Measurements from ENCODE around the gene SEL1L2.

Gene SEL1L2

DNA sequence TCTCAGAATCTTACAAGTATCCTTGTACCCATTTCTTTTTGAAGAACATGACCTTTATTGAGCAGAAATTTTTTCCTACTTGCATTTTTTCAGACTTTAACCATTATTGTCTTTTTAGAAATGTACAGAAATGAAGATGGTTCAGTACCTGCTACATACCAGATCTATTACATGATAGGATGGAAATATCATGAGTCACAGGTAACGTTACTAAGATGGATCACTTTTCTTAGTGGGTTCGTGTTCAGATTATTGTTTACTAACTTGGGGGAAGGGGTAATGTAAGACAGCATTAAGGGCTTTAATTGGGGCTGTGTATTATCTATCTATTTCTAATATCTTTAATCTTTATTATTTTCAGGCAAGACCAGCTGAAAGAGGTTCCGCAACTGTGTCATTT lies 173.7 kb downstream of the SEL1L2 start:
- H3K36me3 ChIP-seq (ENCODE audit: insufficient read depth) = no peaks in the 10 kb centered on the region
- no peaks in the 10 kb centered on the region for H4K20me1 ChIP-seq (ENCODE audit: insufficient read depth)
- H3K4me3 ChIP-seq (IDR thresholded peaks at IDR 0.05; ENCODE audit: insufficient read depth, low read depth, low read length) = no peak overlapping the region
- no peaks in the 10 kb centered on the region for H3K27me3 ChIP-seq (ENCODE audit: insufficient read depth, low read depth)
- no peak overlapping the region for H3K27ac ChIP-seq
- no peaks in the 10 kb centered on the region for H3K79me2 ChIP-seq (ENCODE audit: insufficient read depth, low read depth)
- H2AFZ ChIP-seq (ENCODE audit: low read depth) = no peak overlapping the region
- no peak overlapping the region for H3K9ac ChIP-seq
- no peak overlapping the region for H3K4me2 ChIP-seq
- TF ChIP-seq, protein P1, sequence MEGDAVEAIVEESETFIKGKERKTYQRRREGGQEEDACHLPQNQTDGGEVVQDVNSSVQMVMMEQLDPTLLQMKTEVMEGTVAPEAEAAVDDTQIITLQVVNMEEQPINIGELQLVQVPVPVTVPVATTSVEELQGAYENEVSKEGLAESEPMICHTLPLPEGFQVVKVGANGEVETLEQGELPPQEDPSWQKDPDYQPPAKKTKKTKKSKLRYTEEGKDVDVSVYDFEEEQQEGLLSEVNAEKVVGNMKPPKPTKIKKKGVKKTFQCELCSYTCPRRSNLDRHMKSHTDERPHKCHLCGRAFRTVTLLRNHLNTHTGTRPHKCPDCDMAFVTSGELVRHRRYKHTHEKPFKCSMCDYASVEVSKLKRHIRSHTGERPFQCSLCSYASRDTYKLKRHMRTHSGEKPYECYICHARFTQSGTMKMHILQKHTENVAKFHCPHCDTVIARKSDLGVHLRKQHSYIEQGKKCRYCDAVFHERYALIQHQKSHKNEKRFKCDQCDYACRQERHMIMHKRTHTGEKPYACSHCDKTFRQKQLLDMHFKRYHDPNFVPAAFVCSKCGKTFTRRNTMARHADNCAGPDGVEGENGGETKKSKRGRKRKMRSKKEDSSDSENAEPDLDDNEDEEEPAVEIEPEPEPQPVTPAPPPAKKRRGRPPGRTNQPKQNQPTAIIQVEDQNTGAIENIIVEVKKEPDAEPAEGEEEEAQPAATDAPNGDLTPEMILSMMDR (conservative IDR thresholded peaks at IDR 0.05; ENCODE audit: low read depth, low read length) = no peak
- peaks cover 5% of the 10 kb centered on the region for H3K4me1 ChIP-seq (ENCODE audit: low read depth, poor library complexity, severe bottlenecking)

DNA sequence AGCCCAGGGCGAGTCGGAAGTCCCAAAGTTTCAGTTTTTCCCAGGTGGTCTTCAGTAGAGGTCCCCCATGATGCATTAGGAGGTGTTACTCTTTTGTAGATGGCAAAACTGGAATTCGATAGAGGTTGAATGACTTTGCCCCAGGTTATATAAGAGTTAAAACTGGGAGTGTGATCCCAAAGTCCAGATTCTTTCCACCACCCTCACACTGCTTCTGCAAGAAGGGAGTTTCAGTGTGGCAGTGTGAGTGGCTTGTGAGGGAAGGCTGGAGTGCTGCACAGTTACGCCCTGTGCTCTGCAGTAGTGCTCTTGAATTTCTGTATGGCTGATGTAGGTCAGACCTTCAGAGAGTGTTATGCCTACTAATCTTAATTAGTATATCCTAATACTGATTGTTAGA lies 175.7 kb downstream of the SEL1L2 start:
- Histone ChIP-seq H3K36me3 (ENCODE audit: insufficient read depth) (no peaks in the 10 kb centered on the region), H3K27me3 (ENCODE audit: insufficient read depth, low read depth) (no peaks in the 10 kb centered on the region), H2AFZ (ENCODE audit: low read depth) (no peak overlapping the region), H3K79me2 (ENCODE audit: insufficient read depth, low read depth) (no peaks in the 10 kb centered on the region), H4K20me1 (ENCODE audit: insufficient read depth) (no peaks in the 10 kb centered on the region), H3K4me1 (ENCODE audit: low read depth, poor library complexity, severe bottlenecking) (peaks cover 5% of the 10 kb centered on the region), H3K4me2 (no peak overlapping the region), H3K4me3 (IDR thresholded peaks at IDR 0.05; ENCODE audit: insufficient read depth, low read depth, low read length) (no peak overlapping the region), H3K9ac (no peak overlapping the region), H3K27ac (no peak overlapping the region)
- TF ChIP-seq, protein P1 (conservative IDR thresholded peaks at IDR 0.05; ENCODE audit: low read depth, low read length) = no peak

DNA sequence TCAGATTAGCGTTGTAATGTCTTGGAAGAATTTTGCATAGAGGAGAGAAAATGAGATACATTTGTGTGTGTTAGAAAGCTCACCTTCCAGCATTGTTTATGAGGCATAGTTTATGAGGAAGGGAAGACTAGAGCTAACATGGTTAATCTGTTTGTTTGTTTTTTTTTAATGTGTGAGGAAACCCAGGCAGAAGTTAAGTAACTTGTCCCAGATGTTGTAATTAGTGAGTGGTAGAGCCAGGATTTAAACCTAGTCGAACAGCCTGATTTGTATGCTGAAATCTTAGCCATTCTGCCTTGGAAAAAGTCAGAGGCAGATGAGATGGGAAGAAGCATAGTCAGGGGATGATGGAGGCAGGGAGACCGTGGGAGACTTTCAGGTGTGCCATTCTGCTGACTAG lies 176.5 kb downstream of the SEL1L2 start:
- H3K4me2 ChIP-seq = no peak overlapping the region
- no peaks in the 10 kb centered on the region for H3K36me3 ChIP-seq (ENCODE audit: insufficient read depth)
- no peaks in the 10 kb centered on the region for H3K27me3 ChIP-seq (ENCODE audit: insufficient read depth, low read depth)
- H2AFZ ChIP-seq (ENCODE audit: low read depth) = no peak overlapping the region
- H4K20me1 ChIP-seq (ENCODE audit: insufficient read depth) = no peaks in the 10 kb centered on the region
- H3K79me2 ChIP-seq (ENCODE audit: insufficient read depth, low read depth) = no peaks in the 10 kb centered on the region
- H3K4me1 ChIP-seq (ENCODE audit: low read depth, poor library complexity, severe bottlenecking) = peaks cover 5% of the 10 kb centered on the region
- TF ChIP-seq, protein P1 (conservative IDR thresholded peaks at IDR 0.05; ENCODE audit: low read depth, low read length) = no peak
- no peak overlapping the region for H3K9ac ChIP-seq
- H3K4me3 ChIP-seq (IDR thresholded peaks at IDR 0.05; ENCODE audit: insufficient read depth, low read depth, low read length) = no peak overlapping the region
- H3K27ac ChIP-seq = no peak overlapping the region

DNA sequence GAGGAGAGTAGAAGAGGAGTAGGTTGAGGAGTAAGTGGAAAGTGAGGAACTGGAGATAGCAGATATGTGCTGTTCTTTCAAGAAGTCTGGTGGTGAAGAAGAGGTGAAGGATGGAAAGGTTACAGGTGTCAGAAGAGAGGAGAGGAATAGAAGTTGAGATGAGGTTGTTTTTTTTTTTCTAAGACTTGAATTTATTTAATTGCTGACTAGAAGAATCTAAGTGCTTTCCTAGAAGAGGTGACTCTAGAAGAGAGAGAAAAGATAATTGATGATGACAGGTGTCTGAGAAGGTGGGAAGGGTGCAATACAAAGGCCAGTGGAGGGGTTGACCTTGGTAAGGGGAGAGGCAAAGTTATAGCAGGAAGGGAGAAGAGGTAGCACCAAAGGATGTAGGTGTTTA lies 180.0 kb downstream of the SEL1L2 start:
- no peak overlapping the region for H3K9ac ChIP-seq
- no peak overlapping the region for H3K4me2 ChIP-seq
- H3K27ac ChIP-seq = no peak overlapping the region
- H3K36me3 ChIP-seq (ENCODE audit: insufficient read depth) = no peaks in the 10 kb centered on the region
- no peaks in the 10 kb centered on the region for H4K20me1 ChIP-seq (ENCODE audit: insufficient read depth)
- H2AFZ ChIP-seq (ENCODE audit: low read depth) = no peak overlapping the region
- TF ChIP-seq, protein P1 (conservative IDR thresholded peaks at IDR 0.05; ENCODE audit: low read depth, low read length) = no peak
- no peak overlapping the region for H3K4me3 ChIP-seq (IDR thresholded peaks at IDR 0.05; ENCODE audit: insufficient read depth, low read depth, low read length)
- H3K27me3 ChIP-seq (ENCODE audit: insufficient read depth, low read depth) = no peaks in the 10 kb centered on the region
- H3K79me2 ChIP-seq (ENCODE audit: insufficient read depth, low read depth) = no peaks in the 10 kb centered on the region
- H3K4me1 ChIP-seq (ENCODE audit: low read depth, poor library complexity, severe bottlenecking) = peaks cover 5% of the 10 kb centered on the region
